Thoracic aorta (tissue), 2 donors: ENCODE results near the gene SLC36A3. TPM values are rescaled to one million over a fixed set of nuclear protein-coding genes. Genes with fewer than 3 reads are reported as not detected.

Source experiments
- ATAC-seq: fragments of 150-250 bp; one replicate; pipeline ENCODE4 v1.8.0; 2017; ENCODE audit warnings: low read depth; ENCODE audit not compliant: insufficient number of reproducible peaks, low FRiP score
- DNase-seq: peaks from one replicate; pipeline ENCODE4 v3.0.0-alpha.2; 2020; ENCODE audit warnings: low spot score
- H3K27ac ChIP-seq, 2 donors: fragments of 200-600 bp; sonication (generic); 1 replicate in 1 of 2; 2 replicates in 1 of 2; pipeline ENCODE4 v1.5.1; 2016; ENCODE audit warnings: mild to moderate bottlenecking in 2 of 2, moderate library complexity in 2 of 2
- H3K27me3 ChIP-seq: fragments of 200-600 bp; sonication (generic); replicated peaks from 2 replicates; pipeline ENCODE4 v1.6.0; 2016; ENCODE audit warnings: mild to moderate bottlenecking; ENCODE audit not compliant: insufficient read depth
- H3K36me3 ChIP-seq: fragments of 200-600 bp; sonication (generic); one replicate; pipeline ENCODE4 v1.5.1; 2016
- H3K4me1 ChIP-seq, 2 donors: fragments of 200-600 bp; sonication (generic); 1 replicate in 1 of 2; 2 replicates in 1 of 2; pipeline versions ENCODE4 v1.5.1 to v1.6.0; 2016; ENCODE audit warnings: low read depth in 2 of 2, mild to moderate bottlenecking in 1 of 2; ENCODE audit not compliant: control insufficient read depth in 1 of 2
- H3K4me3 ChIP-seq: fragments of 200-600 bp; sonication (generic); 2 replicates; pipeline ENCODE4 v1.5.1; 2016; ENCODE audit warnings: mild to moderate bottlenecking
- H3K9me3 ChIP-seq: fragments of 200-600 bp; sonication (generic); 2 replicates; pipeline ENCODE4 v1.5.1; 2016
- total RNA-seq, 2 donors: library from RNA; depleted of rRNA; stranded (reverse); fragments of >200 nt; gene quantifications; one replicate each; pipeline versions ENCODE4 v1.1.0 to v1.2.3, GENCODE V29; 2016
- TF ChIP-seq, protein P1 (sequence below): fragments of 200-600 bp; sonication (generic); IDR thresholded peaks from one replicate; pipeline ENCODE4 v1.5.1; 2019; ENCODE audit warnings: antibody characterized with exemption

The SLC36A3 gene
- total RNA-seq, 2 donors from 2014 or later, result not detected

DNA sequence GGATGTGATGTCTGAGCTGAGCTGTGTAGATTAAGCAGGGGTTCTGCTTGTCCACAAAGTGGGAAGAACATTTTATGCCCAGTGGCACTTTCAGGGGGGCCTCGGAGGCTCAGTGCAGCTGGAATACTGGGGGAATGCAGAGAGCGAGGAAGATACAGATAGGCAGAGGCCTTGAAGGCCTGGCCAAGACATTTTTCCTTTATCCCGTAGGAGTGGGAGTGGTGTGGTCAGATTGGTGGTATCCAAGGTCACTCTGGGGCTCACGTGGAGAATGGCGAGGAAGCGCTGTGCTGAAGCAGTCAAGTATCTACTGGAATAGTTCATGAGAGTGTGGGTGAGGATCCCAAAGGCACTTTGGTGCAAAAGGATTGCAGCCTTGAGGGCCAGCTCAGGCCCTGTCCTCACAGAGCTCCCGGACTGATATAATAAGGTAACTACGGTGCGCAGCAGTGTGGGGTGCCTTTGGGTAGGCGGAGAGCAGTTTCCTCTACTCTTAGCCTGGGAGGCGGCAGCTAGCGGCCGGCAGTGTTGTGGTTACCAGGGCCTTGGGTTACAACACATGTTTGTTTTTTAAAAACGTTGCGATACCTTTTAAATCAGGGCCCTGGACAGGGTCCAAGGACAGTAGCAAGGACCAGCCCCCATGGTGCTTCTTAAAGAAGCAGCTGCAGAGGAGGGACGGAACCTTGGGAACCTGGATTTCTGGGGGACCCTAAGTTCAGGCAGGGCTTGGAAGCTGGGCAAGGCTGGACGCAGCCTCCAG is 68.9 kb downstream of the SLC36A3 start:
- ATAC-seq, result no peak
- Histone ChIP-seq H3K9me3 (no peaks in the 10 kb centered on the region), H3K27ac (no peak overlapping the region), H3K36me3 (no peaks in the 10 kb centered on the region), H3K4me3 (no peak overlapping the region), H3K27me3 (no peaks in the 10 kb centered on the region), H3K4me1 (peaks cover 0 to 20% of the 10 kb centered on the region in 2 donors)
- DNase-seq, result no peak
- TF ChIP-seq, protein P1, sequence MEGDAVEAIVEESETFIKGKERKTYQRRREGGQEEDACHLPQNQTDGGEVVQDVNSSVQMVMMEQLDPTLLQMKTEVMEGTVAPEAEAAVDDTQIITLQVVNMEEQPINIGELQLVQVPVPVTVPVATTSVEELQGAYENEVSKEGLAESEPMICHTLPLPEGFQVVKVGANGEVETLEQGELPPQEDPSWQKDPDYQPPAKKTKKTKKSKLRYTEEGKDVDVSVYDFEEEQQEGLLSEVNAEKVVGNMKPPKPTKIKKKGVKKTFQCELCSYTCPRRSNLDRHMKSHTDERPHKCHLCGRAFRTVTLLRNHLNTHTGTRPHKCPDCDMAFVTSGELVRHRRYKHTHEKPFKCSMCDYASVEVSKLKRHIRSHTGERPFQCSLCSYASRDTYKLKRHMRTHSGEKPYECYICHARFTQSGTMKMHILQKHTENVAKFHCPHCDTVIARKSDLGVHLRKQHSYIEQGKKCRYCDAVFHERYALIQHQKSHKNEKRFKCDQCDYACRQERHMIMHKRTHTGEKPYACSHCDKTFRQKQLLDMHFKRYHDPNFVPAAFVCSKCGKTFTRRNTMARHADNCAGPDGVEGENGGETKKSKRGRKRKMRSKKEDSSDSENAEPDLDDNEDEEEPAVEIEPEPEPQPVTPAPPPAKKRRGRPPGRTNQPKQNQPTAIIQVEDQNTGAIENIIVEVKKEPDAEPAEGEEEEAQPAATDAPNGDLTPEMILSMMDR, result no peak

DNA sequence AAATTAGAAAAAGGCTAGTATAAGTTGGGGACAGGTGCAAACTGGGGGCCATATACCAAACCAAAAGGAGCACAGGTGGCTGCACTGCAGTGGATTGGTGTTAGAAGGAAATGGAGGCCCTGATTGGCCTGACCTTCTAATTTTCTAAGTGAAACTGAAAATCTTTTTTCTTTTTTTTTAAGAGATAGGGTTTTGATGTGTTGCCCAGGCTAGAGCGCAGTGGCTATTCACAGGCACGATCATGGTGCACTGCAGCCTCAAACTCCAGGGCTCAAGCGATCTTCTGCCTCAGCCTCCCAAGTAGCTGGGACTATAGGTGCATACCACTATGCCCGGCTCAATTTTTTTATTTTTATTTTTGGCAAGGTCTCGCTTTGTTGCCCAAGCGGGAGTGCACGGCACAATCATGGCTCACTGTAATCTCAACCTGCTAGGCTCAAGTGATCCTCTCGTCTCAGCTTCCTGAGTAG is 69.9 kb downstream of the SLC36A3 start:
- DNase-seq (no peak), ATAC-seq (no peak)
- Histone ChIP-seq H3K4me3 (no peak overlapping the region), H3K36me3 (no peaks in the 10 kb centered on the region), H3K9me3 (no peaks in the 10 kb centered on the region), H3K4me1 (peaks cover 0 to 17% of the 10 kb centered on the region in 2 donors), H3K27ac (no peak overlapping the region), H3K27me3 (no peaks in the 10 kb centered on the region)
- TF ChIP-seq, protein P1, result no peak

DNA sequence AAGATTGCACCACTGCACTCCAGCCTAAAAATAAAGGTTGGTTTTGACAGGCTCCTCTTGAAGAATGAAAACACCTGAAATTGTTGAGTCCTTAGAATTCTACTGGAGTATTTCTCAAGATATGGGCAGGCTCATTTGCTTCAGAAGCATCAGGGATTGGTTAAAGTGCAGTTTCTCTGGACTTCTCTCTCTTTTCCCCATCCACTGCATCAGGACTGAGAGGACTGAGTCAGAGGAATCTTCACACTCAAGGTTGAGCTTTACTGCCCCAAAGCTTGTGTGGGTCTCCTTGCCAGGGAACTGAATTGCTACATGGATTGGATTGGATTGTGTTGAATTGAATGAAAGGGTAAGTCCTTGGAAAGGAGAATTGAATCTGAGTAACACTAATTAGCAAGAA is 72.2 kb downstream of the SLC36A3 start:
- Histone ChIP-seq H3K4me1 (peaks cover 0 to 5% of the 10 kb centered on the region in 2 donors), H3K27ac (no peak overlapping the region), H3K9me3 (no peaks in the 10 kb centered on the region), H3K4me3 (no peak overlapping the region), H3K27me3 (no peaks in the 10 kb centered on the region), H3K36me3 (no peaks in the 10 kb centered on the region)
- DNase-seq, result no peak
- ATAC-seq, result no peak
- TF ChIP-seq, protein P1, result no peak

DNA sequence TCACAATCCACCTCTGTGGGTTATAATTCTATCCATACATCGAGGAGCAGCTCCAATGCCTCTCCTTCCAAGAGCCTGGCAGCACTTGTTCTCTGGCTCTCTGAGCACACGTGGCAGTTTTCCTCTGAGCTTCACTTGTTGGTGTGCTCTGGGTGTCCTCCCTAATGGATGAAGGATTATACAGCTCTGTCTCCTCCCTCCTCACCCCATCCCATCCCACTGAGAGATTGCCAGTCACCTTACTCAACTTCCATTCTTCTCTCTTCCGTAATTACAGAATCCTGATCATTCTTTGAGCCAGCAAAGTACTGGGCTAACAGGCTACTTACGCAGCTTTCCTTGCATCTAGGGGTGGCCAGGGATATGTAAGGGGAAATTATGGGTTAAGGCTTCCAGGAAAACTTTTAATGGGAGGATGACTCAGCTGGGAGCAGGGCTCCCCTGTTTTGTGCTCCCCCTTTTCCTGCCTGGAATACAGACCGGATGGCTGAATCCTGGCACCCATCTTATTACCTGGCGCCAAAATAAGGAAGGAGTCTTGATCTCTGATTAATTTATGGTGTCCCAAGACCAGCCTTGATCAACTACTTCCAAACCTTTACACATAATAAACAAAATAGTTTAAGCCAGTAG is 73.4 kb downstream of the SLC36A3 start:
- Histone ChIP-seq H3K36me3 (no peaks in the 10 kb centered on the region), H3K27me3 (no peaks in the 10 kb centered on the region), H3K27ac (no peak overlapping the region), H3K9me3 (no peaks in the 10 kb centered on the region), H3K4me3 (no peak overlapping the region), H3K4me1 (peaks cover 0 to 5% of the 10 kb centered on the region in 2 donors)
- ATAC-seq, result no peak
- TF ChIP-seq, protein P1, result no peak
- no peak for DNase-seq

DNA sequence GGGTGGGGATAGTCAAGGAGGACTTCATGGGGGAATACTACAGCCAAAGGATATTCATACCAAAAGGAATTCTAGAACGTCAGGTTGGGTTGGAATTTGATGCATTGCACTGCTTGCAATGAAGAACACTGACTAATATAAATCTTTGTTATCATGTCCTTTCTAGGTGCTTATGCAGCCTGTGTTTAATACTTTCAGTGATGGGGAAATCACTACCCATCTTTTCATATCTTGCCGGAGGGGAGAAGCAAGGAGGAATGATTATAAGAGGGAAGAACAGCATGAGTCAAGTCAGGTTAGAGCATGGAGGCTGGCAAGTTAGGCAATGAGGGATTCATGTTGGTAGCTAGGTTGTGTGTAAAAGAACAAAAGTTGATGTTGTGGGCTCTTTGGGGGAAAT is 74.6 kb downstream of the SLC36A3 start:
- no peaks in the 10 kb centered on the region for H3K9me3 ChIP-seq
- ATAC-seq, result no peak
- no peaks in the 10 kb centered on the region for H3K27me3 ChIP-seq
- no peaks in the 10 kb centered on the region for H3K36me3 ChIP-seq
- DNase-seq, result no peak
- H3K4me3 ChIP-seq, result no peak overlapping the region
- H3K27ac ChIP-seq, result no peak overlapping the region
- TF ChIP-seq, protein P1, result no peak
- H3K4me1 ChIP-seq, result peaks cover 5 to 6% of the 10 kb centered on the region in 2 donors
